GM23338 (cell line): Measurements from ENCODE around the gene PAM. TPM values are rescaled to one million over a fixed set of nuclear protein-coding genes. Genes with fewer than 3 reads are reported as not detected.

Source experiments
- ATAC-seq: fragments of 200-7000 bp; cut with Tn5 transposase; 3 replicates; pipeline ENCODE4 v1.9.1; 2020
- DNase-seq: peaks from one replicate; pipeline ENCODE4 v3.0.0-alpha.2; 2015; ENCODE audit warnings: low spot score
- H2AFZ ChIP-seq: fragments of 200-600 bp; sonication (generic); 2 replicates; pipeline ENCODE4 v1.8.0; 2016; ENCODE audit warnings: antibody characterized with exemption, mild to moderate bottlenecking, moderate library complexity
- H3F3A ChIP-seq: fragments of 200-600 bp; sonication (generic); replicated peaks from 2 replicates; pipeline ENCODE4 v1.8.0; 2017; ENCODE audit warnings: antibody characterized with exemption, mixed run types, low read depth
- H3K27ac ChIP-seq: fragments of 200-600 bp; sonication (generic); 2 replicates; pipeline ENCODE4 v1.6.1; 2016; ENCODE audit warnings: low read depth
- H3K27me3 ChIP-seq: fragments of 200-600 bp; sonication (generic); 2 replicates; pipeline ENCODE4 v1.8.0; 2016; ENCODE audit warnings: mild to moderate bottlenecking, mixed run types, moderate library complexity; ENCODE audit not compliant: insufficient read depth
- H3K36me3 ChIP-seq: fragments of 200-600 bp; sonication (generic); 2 replicates; pipeline ENCODE4 v1.8.0; 2016; ENCODE audit warnings: mild to moderate bottlenecking; ENCODE audit not compliant: insufficient read depth
- H3K4me1 ChIP-seq: fragments of 200-600 bp; sonication (generic); 2 replicates; pipeline ENCODE4 v1.8.0; 2016; ENCODE audit warnings: mild to moderate bottlenecking, moderate library complexity; ENCODE audit not compliant: insufficient read depth
- H3K4me2 ChIP-seq: fragments of 200-600 bp; sonication (generic); 2 replicates; pipeline ENCODE4 v1.7.1; 2017; ENCODE audit warnings: mixed run types
- H3K4me3 ChIP-seq: fragments of 200-600 bp; sonication (generic); 2 replicates; pipeline ENCODE4 v1.6.1; 2016; ENCODE audit warnings: mixed run types
- H3K79me2 ChIP-seq: fragments of 200-600 bp; sonication (generic); replicated peaks from 2 replicates; pipeline ENCODE4 v1.8.0; 2017; ENCODE audit warnings: mild to moderate bottlenecking; ENCODE audit not compliant: insufficient read depth
- H3K9me2 ChIP-seq: fragments of 200-600 bp; sonication (generic); 2 replicates; pipeline ENCODE4 v1.8.0; 2017; ENCODE audit not compliant: insufficient read depth
- H4K20me1 ChIP-seq: fragments of 200-600 bp; sonication (generic); replicated peaks from 2 replicates; pipeline ENCODE4 v1.8.0; 2017; ENCODE audit warnings: mild to moderate bottlenecking; ENCODE audit not compliant: insufficient read depth
- H3K27ac Mint-ChIP-seq: 2 replicates; pipeline ENCODE4 v1.8.0; 2020; ENCODE audit warnings: inconsistent platforms, mild to moderate bottlenecking, moderate library complexity, mixed read lengths
- H3K27me3 Mint-ChIP-seq: 3 replicates; pipeline ENCODE4 v1.8.0; 2022; ENCODE audit warnings: low read depth, mild to moderate bottlenecking, moderate library complexity, mixed read lengths, inconsistent platforms; ENCODE audit not compliant: insufficient read depth, poor library complexity
- H3K36me3 Mint-ChIP-seq: 3 replicates; pipeline ENCODE4 v1.8.0; 2021; ENCODE audit warnings: low read depth, mild to moderate bottlenecking, inconsistent platforms, moderate library complexity, mixed read lengths
- H3K4me1 Mint-ChIP-seq: 3 replicates; pipeline ENCODE4 v1.8.0; 2020; ENCODE audit warnings: mild to moderate bottlenecking, inconsistent platforms, mixed read lengths
- H3K4me3 Mint-ChIP-seq: 3 replicates; pipeline ENCODE4 v1.8.0; 2021; ENCODE audit warnings: moderate library complexity, mild to moderate bottlenecking, inconsistent platforms, mixed read lengths
- H3K9me3 Mint-ChIP-seq: 3 replicates; pipeline ENCODE4 v1.8.0; 2020; ENCODE audit warnings: moderate library complexity, mild to moderate bottlenecking, inconsistent platforms, mixed read lengths
- CREB1 ChIP-seq: fragments of 250-450 bp; sonication (Bioruptor Pico); IDR thresholded peaks from 2 replicates; pipeline ENCODE4 v1.5.0; 2020; ENCODE audit warnings: low read depth, mild to moderate bottlenecking, moderate library complexity
- ETS1 ChIP-seq: IDR thresholded peaks from 2 replicates; pipeline ENCODE4 v1.6.1; 2016; ENCODE audit warnings: antibody characterized with exemption
- EZH2 ChIP-seq: fragments of 200-600 bp; sonication (generic); IDR thresholded peaks from one replicate; pipeline ENCODE4 v1.8.0; 2017; ENCODE audit warnings: antibody characterized with exemption, mild to moderate bottlenecking, low read depth; ENCODE audit not compliant: unreplicated experiment
- EZH2phosphoT487 ChIP-seq: fragments of 200-600 bp; sonication (generic); IDR thresholded peaks from one replicate; pipeline ENCODE4 v1.8.1; 2018; ENCODE audit warnings: antibody characterized with exemption; ENCODE audit not compliant: unreplicated experiment
- JUNB ChIP-seq: IDR thresholded peaks from one replicate; pipeline ENCODE4 v1.6.1; 2016; ENCODE audit warnings: antibody characterized with exemption; ENCODE audit not compliant: unreplicated experiment
- NANOG ChIP-seq: IDR thresholded peaks from 2 replicates; pipeline ENCODE4 v1.6.1; 2016; ENCODE audit warnings: antibody characterized with exemption, borderline replicate concordance
- POLR2AphosphoS5 ChIP-seq: IDR thresholded peaks from 2 replicates; pipeline ENCODE4 v1.6.1; 2016; ENCODE audit warnings: antibody characterized with exemption, low read depth
- STAT1 ChIP-seq: IDR thresholded peaks from one replicate; pipeline ENCODE4 v1.6.1; 2016; ENCODE audit warnings: antibody characterized with exemption; ENCODE audit not compliant: unreplicated experiment
- ZNF114 ChIP-seq: fragments of 250-450 bp; sonication (Bioruptor Pico); IDR thresholded peaks from 2 replicates; pipeline ENCODE4 v1.5.0; 2020; ENCODE audit warnings: mild to moderate bottlenecking, moderate library complexity
- ZNF331 ChIP-seq: fragments of 250-450 bp; sonication (Bioruptor Pico); IDR thresholded peaks from 2 replicates; pipeline ENCODE4 v1.5.0; 2020; ENCODE audit warnings: low read depth, mild to moderate bottlenecking, moderate library complexity
- polyA plus RNA-seq: library from polyadenylated mRNA; unstranded; fragments of >200 nt; fragmentation: Nextera tagmentation; extraction: Ambion mirVana; gene quantifications from 2 replicates; pipeline ENCODE4 v1.2.1, GENCODE V29; 2016
- total RNA-seq: library from RNA; depleted of rRNA; stranded (reverse); fragments of >200 nt; shearing (Covaris generic); gene quantifications from 2 replicates; pipeline ENCODE4 v1.2.3, GENCODE V29; 2014
- TF ChIP-seq, protein P1 (sequence below): IDR thresholded peaks from one replicate; pipeline ENCODE4 v1.6.1; 2018; ENCODE audit warnings: antibody characterized with exemption; ENCODE audit not compliant: unreplicated experiment
- TF ChIP-seq, protein P2 (sequence below): fragments of 250-450 bp; sonication (Bioruptor Pico); IDR thresholded peaks from 2 replicates; pipeline ENCODE4 v1.5.0; 2020; ENCODE audit warnings: mild to moderate bottlenecking, moderate library complexity
- TF ChIP-seq, protein P3 (sequence below), 2 experiments: fragments of 200-600 bp in 1 of 2; sonication (generic) in 1 of 2; conservative IDR thresholded peaks; 2 replicates each; pipeline versions ENCODE4 v1.5.1 to v1.6.1; 2016 to 2017; ENCODE audit warnings: antibody characterized with exemption in 2 of 2, low read depth in 2 of 2, mild to moderate bottlenecking in 2 of 2, moderate library complexity in 1 of 2

Gene PAM
- total and polyA plus RNA-seq, 2 experiments from 2014 or later = 33.9 to 79.4 TPM

GRCh38 chr5:102895976-102896375 lies 140.9 kb downstream of the PAM start:
- Histone ChIP-seq H3K27me3 (no peaks in the 10 kb centered on the region), H3K27ac (no peak overlapping the region), H3K4me3 (no peak overlapping the region), H3F3A (no peaks in the 10 kb centered on the region), H3K36me3 (no peaks in the 10 kb centered on the region), H3K4me2 (no peak overlapping the region), H3K9me2 (no peaks in the 10 kb centered on the region), H3K4me1 (peaks cover 4% of the 10 kb centered on the region; the same call in 1 of the 2 replicates), H3K79me2 (no peaks in the 10 kb centered on the region), H2AFZ (no peak overlapping the region), H4K20me1 (no peaks in the 10 kb centered on the region)
- no peak for TF ChIP-seq ZNF114 (CRISPR knock-in tag)
- TF ChIP-seq POLR2AphosphoS5 = no peak
- TF ChIP-seq NANOG = no peak
- TF ChIP-seq, protein P1, sequence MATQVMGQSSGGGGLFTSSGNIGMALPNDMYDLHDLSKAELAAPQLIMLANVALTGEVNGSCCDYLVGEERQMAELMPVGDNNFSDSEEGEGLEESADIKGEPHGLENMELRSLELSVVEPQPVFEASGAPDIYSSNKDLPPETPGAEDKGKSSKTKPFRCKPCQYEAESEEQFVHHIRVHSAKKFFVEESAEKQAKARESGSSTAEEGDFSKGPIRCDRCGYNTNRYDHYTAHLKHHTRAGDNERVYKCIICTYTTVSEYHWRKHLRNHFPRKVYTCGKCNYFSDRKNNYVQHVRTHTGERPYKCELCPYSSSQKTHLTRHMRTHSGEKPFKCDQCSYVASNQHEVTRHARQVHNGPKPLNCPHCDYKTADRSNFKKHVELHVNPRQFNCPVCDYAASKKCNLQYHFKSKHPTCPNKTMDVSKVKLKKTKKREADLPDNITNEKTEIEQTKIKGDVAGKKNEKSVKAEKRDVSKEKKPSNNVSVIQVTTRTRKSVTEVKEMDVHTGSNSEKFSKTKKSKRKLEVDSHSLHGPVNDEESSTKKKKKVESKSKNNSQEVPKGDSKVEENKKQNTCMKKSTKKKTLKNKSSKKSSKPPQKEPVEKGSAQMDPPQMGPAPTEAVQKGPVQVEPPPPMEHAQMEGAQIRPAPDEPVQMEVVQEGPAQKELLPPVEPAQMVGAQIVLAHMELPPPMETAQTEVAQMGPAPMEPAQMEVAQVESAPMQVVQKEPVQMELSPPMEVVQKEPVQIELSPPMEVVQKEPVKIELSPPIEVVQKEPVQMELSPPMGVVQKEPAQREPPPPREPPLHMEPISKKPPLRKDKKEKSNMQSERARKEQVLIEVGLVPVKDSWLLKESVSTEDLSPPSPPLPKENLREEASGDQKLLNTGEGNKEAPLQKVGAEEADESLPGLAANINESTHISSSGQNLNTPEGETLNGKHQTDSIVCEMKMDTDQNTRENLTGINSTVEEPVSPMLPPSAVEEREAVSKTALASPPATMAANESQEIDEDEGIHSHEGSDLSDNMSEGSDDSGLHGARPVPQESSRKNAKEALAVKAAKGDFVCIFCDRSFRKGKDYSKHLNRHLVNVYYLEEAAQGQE = no peak
- TF ChIP-seq, protein P2, sequence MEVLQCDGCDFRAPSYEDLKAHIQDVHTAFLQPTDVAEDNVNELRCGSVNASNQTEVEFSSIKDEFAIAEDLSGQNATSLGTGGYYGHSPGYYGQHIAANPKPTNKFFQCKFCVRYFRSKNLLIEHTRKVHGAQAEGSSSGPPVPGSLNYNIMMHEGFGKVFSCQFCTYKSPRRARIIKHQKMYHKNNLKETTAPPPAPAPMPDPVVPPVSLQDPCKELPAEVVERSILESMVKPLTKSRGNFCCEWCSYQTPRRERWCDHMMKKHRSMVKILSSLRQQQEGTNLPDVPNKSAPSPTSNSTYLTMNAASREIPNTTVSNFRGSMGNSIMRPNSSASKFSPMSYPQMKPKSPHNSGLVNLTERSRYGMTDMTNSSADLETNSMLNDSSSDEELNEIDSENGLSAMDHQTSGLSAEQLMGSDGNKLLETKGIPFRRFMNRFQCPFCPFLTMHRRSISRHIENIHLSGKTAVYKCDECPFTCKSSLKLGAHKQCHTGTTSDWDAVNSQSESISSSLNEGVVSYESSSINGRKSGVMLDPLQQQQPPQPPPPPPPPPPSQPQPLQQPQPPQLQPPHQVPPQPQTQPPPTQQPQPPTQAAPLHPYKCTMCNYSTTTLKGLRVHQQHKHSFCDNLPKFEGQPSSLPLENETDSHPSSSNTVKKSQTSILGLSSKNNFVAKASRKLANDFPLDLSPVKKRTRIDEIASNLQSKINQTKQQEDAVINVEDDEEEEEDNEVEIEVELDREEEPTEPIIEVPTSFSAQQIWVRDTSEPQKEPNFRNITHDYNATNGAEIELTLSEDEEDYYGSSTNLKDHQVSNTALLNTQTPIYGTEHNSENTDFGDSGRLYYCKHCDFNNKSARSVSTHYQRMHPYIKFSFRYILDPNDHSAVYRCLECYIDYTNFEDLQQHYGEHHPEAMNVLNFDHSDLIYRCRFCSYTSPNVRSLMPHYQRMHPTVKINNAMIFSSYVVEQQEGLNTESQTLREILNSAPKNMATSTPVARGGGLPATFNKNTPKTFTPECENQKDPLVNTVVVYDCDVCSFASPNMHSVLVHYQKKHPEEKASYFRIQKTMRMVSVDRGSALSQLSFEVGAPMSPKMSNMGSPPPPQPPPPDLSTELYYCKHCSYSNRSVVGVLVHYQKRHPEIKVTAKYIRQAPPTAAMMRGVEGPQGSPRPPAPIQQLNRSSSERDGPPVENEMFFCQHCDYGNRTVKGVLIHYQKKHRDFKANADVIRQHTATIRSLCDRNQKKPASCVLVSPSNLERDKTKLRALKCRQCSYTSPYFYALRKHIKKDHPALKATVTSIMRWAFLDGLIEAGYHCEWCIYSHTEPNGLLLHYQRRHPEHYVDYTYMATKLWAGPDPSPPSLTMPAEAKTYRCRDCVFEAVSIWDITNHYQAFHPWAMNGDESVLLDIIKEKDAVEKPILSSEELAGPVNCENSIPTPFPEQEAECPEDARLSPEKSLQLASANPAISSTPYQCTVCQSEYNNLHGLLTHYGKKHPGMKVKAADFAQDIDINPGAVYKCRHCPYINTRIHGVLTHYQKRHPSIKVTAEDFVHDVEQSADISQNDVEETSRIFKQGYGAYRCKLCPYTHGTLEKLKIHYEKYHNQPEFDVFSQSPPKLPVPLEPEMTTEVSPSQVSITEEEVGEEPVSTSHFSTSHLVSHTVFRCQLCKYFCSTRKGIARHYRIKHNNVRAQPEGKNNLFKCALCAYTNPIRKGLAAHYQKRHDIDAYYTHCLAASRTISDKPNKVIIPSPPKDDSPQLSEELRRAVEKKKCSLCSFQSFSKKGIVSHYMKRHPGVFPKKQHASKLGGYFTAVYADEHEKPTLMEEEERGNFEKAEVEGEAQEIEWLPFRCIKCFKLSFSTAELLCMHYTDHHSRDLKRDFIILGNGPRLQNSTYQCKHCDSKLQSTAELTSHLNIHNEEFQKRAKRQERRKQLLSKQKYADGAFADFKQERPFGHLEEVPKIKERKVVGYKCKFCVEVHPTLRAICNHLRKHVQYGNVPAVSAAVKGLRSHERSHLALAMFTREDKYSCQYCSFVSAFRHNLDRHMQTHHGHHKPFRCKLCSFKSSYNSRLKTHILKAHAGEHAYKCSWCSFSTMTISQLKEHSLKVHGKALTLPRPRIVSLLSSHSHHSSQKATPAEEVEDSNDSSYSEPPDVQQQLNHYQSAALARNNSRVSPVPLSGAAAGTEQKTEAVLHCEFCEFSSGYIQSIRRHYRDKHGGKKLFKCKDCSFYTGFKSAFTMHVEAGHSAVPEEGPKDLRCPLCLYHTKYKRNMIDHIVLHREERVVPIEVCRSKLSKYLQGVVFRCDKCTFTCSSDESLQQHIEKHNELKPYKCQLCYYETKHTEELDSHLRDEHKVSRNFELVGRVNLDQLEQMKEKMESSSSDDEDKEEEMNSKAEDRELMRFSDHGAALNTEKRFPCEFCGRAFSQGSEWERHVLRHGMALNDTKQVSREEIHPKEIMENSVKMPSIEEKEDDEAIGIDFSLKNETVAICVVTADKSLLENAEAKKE (CRISPR knock-in tag) = no peak
- no peak for TF ChIP-seq EZH2
- no peak for TF ChIP-seq JUNB
- no peak for TF ChIP-seq STAT1
- TF ChIP-seq ETS1 = no peak
- TF ChIP-seq, protein P3, sequence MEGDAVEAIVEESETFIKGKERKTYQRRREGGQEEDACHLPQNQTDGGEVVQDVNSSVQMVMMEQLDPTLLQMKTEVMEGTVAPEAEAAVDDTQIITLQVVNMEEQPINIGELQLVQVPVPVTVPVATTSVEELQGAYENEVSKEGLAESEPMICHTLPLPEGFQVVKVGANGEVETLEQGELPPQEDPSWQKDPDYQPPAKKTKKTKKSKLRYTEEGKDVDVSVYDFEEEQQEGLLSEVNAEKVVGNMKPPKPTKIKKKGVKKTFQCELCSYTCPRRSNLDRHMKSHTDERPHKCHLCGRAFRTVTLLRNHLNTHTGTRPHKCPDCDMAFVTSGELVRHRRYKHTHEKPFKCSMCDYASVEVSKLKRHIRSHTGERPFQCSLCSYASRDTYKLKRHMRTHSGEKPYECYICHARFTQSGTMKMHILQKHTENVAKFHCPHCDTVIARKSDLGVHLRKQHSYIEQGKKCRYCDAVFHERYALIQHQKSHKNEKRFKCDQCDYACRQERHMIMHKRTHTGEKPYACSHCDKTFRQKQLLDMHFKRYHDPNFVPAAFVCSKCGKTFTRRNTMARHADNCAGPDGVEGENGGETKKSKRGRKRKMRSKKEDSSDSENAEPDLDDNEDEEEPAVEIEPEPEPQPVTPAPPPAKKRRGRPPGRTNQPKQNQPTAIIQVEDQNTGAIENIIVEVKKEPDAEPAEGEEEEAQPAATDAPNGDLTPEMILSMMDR (conservative IDR thresholded peaks at IDR 0.05; ENCODE audit: low read depth in 2 of 2) = no peak
- no peak for TF ChIP-seq EZH2phosphoT487
- no peak for TF ChIP-seq ZNF331 (CRISPR knock-in tag)
- TF ChIP-seq CREB1 (CRISPR knock-in tag) = no peak
- Mint-ChIP-seq H3K36me3 (no peaks in the 10 kb centered on the region), H3K4me1 (peaks cover 8% of the 10 kb centered on the region; the same call in 2 of the 3 replicates), H3K27ac (no peak overlapping the region), H3K4me3 (no peak overlapping the region), H3K9me3 (no peaks in the 10 kb centered on the region), H3K27me3 (peaks cover 3% of the 10 kb centered on the region)
- DNase-seq (no peak), ATAC-seq (no peak)
